GM23338 (cell line): Measurements from ENCODE around the gene PRSS27. TPM values are rescaled to one million over a fixed set of nuclear protein-coding genes. Genes with fewer than 3 reads are reported as not detected.

Experiments used
- ATAC-seq: fragments of 200-7000 bp; cut with Tn5 transposase; 3 replicates; pipeline ENCODE4 v1.9.1; 2020
- DNase-seq: peaks from one replicate; pipeline ENCODE4 v3.0.0-alpha.2; 2015; ENCODE audit warnings: low spot score
- H2AFZ ChIP-seq: fragments of 200-600 bp; sonication (generic); 2 replicates; pipeline ENCODE4 v1.8.0; 2016; ENCODE audit warnings: antibody characterized with exemption, mild to moderate bottlenecking, moderate library complexity
- H3F3A ChIP-seq: fragments of 200-600 bp; sonication (generic); replicated peaks from 2 replicates; pipeline ENCODE4 v1.8.0; 2017; ENCODE audit warnings: antibody characterized with exemption, mixed run types, low read depth
- H3K27ac ChIP-seq: fragments of 200-600 bp; sonication (generic); 2 replicates; pipeline ENCODE4 v1.6.1; 2016; ENCODE audit warnings: low read depth
- H3K27me3 ChIP-seq: fragments of 200-600 bp; sonication (generic); 2 replicates; pipeline ENCODE4 v1.8.0; 2016; ENCODE audit warnings: mild to moderate bottlenecking, mixed run types, moderate library complexity; ENCODE audit not compliant: insufficient read depth
- H3K36me3 ChIP-seq: fragments of 200-600 bp; sonication (generic); 2 replicates; pipeline ENCODE4 v1.8.0; 2016; ENCODE audit warnings: mild to moderate bottlenecking; ENCODE audit not compliant: insufficient read depth
- H3K4me1 ChIP-seq: fragments of 200-600 bp; sonication (generic); 2 replicates; pipeline ENCODE4 v1.8.0; 2016; ENCODE audit warnings: mild to moderate bottlenecking, moderate library complexity; ENCODE audit not compliant: insufficient read depth
- H3K4me2 ChIP-seq: fragments of 200-600 bp; sonication (generic); 2 replicates; pipeline ENCODE4 v1.7.1; 2017; ENCODE audit warnings: mixed run types
- H3K4me3 ChIP-seq: fragments of 200-600 bp; sonication (generic); 2 replicates; pipeline ENCODE4 v1.6.1; 2016; ENCODE audit warnings: mixed run types
- H3K79me2 ChIP-seq: fragments of 200-600 bp; sonication (generic); replicated peaks from 2 replicates; pipeline ENCODE4 v1.8.0; 2017; ENCODE audit warnings: mild to moderate bottlenecking; ENCODE audit not compliant: insufficient read depth
- H3K9me2 ChIP-seq: fragments of 200-600 bp; sonication (generic); 2 replicates; pipeline ENCODE4 v1.8.0; 2017; ENCODE audit not compliant: insufficient read depth
- H4K20me1 ChIP-seq: fragments of 200-600 bp; sonication (generic); replicated peaks from 2 replicates; pipeline ENCODE4 v1.8.0; 2017; ENCODE audit warnings: mild to moderate bottlenecking; ENCODE audit not compliant: insufficient read depth
- H3K27ac Mint-ChIP-seq: 2 replicates; pipeline ENCODE4 v1.8.0; 2020; ENCODE audit warnings: inconsistent platforms, mild to moderate bottlenecking, moderate library complexity, mixed read lengths
- H3K27me3 Mint-ChIP-seq: 3 replicates; pipeline ENCODE4 v1.8.0; 2022; ENCODE audit warnings: low read depth, mild to moderate bottlenecking, moderate library complexity, mixed read lengths, inconsistent platforms; ENCODE audit not compliant: insufficient read depth, poor library complexity
- H3K36me3 Mint-ChIP-seq: 3 replicates; pipeline ENCODE4 v1.8.0; 2021; ENCODE audit warnings: low read depth, mild to moderate bottlenecking, inconsistent platforms, moderate library complexity, mixed read lengths
- H3K4me1 Mint-ChIP-seq: 3 replicates; pipeline ENCODE4 v1.8.0; 2020; ENCODE audit warnings: mild to moderate bottlenecking, inconsistent platforms, mixed read lengths
- H3K4me3 Mint-ChIP-seq: 3 replicates; pipeline ENCODE4 v1.8.0; 2021; ENCODE audit warnings: moderate library complexity, mild to moderate bottlenecking, inconsistent platforms, mixed read lengths
- H3K9me3 Mint-ChIP-seq: 3 replicates; pipeline ENCODE4 v1.8.0; 2020; ENCODE audit warnings: moderate library complexity, mild to moderate bottlenecking, inconsistent platforms, mixed read lengths
- CREB1 ChIP-seq: fragments of 250-450 bp; sonication (Bioruptor Pico); IDR thresholded peaks from 2 replicates; pipeline ENCODE4 v1.5.0; 2020; ENCODE audit warnings: low read depth, mild to moderate bottlenecking, moderate library complexity
- CTCF ChIP-seq, 2 experiments: fragments of 200-600 bp in 1 of 2; sonication (generic) in 1 of 2; conservative IDR thresholded peaks; 2 replicates each; pipeline versions ENCODE4 v1.5.1 to v1.6.1; 2016 to 2017; ENCODE audit warnings: antibody characterized with exemption in 2 of 2, low read depth in 2 of 2, mild to moderate bottlenecking in 2 of 2, moderate library complexity in 1 of 2
- EZH2phosphoT487 ChIP-seq: fragments of 200-600 bp; sonication (generic); IDR thresholded peaks from one replicate; pipeline ENCODE4 v1.8.1; 2018; ENCODE audit warnings: antibody characterized with exemption; ENCODE audit not compliant: unreplicated experiment
- NANOG ChIP-seq: IDR thresholded peaks from 2 replicates; pipeline ENCODE4 v1.6.1; 2016; ENCODE audit warnings: antibody characterized with exemption, borderline replicate concordance
- STAT1 ChIP-seq: IDR thresholded peaks from one replicate; pipeline ENCODE4 v1.6.1; 2016; ENCODE audit warnings: antibody characterized with exemption; ENCODE audit not compliant: unreplicated experiment
- ZNF114 ChIP-seq: fragments of 250-450 bp; sonication (Bioruptor Pico); IDR thresholded peaks from 2 replicates; pipeline ENCODE4 v1.5.0; 2020; ENCODE audit warnings: mild to moderate bottlenecking, moderate library complexity
- polyA plus RNA-seq: library from polyadenylated mRNA; unstranded; fragments of >200 nt; fragmentation: Nextera tagmentation; extraction: Ambion mirVana; gene quantifications from 2 replicates; pipeline ENCODE4 v1.2.1, GENCODE V29; 2016
- total RNA-seq: library from RNA; depleted of rRNA; stranded (reverse); fragments of >200 nt; shearing (Covaris generic); gene quantifications from 2 replicates; pipeline ENCODE4 v1.2.3, GENCODE V29; 2014
- TF ChIP-seq, protein P1 (sequence below): fragments of 250-450 bp; sonication (Bioruptor Pico); IDR thresholded peaks from 2 replicates; pipeline ENCODE4 v1.5.0; 2020; ENCODE audit warnings: mild to moderate bottlenecking, moderate library complexity
- TF ChIP-seq, protein P2 (sequence below): IDR thresholded peaks from one replicate; pipeline ENCODE4 v1.6.1; 2018; ENCODE audit warnings: antibody characterized with exemption; ENCODE audit not compliant: unreplicated experiment

Gene PRSS27
- total and polyA plus RNA-seq, 2 experiments from 2014 or later = 0.73 to 1.6 TPM

DNA sequence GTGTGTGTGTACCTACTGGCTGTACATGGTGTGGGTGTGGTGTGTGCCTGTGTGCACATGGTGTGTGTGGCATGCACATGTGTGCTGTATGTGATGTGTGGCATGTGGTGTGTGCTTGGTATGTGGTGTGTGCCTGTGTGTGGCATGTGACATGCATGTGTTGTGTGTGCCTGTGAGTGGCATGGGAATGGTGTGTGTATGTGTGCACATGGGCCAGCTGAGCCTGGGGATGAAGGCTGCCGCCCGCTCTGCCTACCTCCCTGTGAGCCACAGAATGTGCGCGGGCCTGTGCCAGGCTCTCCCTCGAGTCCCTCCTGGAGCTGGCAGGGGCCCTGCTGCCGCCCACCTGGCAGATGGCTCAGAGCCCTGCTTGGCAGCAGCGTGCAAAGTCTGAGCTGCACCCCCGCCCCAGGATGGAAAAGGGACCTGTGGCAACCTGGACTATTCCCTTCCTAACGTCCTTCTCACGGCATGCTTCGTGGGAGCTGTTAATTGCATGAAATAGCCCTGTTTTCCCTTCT is 9.3 kb downstream of the PRSS27 start (continued):
- TF ChIP-seq, protein P1, sequence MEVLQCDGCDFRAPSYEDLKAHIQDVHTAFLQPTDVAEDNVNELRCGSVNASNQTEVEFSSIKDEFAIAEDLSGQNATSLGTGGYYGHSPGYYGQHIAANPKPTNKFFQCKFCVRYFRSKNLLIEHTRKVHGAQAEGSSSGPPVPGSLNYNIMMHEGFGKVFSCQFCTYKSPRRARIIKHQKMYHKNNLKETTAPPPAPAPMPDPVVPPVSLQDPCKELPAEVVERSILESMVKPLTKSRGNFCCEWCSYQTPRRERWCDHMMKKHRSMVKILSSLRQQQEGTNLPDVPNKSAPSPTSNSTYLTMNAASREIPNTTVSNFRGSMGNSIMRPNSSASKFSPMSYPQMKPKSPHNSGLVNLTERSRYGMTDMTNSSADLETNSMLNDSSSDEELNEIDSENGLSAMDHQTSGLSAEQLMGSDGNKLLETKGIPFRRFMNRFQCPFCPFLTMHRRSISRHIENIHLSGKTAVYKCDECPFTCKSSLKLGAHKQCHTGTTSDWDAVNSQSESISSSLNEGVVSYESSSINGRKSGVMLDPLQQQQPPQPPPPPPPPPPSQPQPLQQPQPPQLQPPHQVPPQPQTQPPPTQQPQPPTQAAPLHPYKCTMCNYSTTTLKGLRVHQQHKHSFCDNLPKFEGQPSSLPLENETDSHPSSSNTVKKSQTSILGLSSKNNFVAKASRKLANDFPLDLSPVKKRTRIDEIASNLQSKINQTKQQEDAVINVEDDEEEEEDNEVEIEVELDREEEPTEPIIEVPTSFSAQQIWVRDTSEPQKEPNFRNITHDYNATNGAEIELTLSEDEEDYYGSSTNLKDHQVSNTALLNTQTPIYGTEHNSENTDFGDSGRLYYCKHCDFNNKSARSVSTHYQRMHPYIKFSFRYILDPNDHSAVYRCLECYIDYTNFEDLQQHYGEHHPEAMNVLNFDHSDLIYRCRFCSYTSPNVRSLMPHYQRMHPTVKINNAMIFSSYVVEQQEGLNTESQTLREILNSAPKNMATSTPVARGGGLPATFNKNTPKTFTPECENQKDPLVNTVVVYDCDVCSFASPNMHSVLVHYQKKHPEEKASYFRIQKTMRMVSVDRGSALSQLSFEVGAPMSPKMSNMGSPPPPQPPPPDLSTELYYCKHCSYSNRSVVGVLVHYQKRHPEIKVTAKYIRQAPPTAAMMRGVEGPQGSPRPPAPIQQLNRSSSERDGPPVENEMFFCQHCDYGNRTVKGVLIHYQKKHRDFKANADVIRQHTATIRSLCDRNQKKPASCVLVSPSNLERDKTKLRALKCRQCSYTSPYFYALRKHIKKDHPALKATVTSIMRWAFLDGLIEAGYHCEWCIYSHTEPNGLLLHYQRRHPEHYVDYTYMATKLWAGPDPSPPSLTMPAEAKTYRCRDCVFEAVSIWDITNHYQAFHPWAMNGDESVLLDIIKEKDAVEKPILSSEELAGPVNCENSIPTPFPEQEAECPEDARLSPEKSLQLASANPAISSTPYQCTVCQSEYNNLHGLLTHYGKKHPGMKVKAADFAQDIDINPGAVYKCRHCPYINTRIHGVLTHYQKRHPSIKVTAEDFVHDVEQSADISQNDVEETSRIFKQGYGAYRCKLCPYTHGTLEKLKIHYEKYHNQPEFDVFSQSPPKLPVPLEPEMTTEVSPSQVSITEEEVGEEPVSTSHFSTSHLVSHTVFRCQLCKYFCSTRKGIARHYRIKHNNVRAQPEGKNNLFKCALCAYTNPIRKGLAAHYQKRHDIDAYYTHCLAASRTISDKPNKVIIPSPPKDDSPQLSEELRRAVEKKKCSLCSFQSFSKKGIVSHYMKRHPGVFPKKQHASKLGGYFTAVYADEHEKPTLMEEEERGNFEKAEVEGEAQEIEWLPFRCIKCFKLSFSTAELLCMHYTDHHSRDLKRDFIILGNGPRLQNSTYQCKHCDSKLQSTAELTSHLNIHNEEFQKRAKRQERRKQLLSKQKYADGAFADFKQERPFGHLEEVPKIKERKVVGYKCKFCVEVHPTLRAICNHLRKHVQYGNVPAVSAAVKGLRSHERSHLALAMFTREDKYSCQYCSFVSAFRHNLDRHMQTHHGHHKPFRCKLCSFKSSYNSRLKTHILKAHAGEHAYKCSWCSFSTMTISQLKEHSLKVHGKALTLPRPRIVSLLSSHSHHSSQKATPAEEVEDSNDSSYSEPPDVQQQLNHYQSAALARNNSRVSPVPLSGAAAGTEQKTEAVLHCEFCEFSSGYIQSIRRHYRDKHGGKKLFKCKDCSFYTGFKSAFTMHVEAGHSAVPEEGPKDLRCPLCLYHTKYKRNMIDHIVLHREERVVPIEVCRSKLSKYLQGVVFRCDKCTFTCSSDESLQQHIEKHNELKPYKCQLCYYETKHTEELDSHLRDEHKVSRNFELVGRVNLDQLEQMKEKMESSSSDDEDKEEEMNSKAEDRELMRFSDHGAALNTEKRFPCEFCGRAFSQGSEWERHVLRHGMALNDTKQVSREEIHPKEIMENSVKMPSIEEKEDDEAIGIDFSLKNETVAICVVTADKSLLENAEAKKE (CRISPR knock-in tag) = no peak
- TF ChIP-seq EZH2phosphoT487 (no peak), CREB1 (CRISPR knock-in tag) (no peak)

- no peak overlapping the region for H3K4me2 ChIP-seq
- H3K27ac ChIP-seq = no peak overlapping the region
- no peaks in the 10 kb centered on the region for H3K79me2 ChIP-seq
- 0 out of 2 replicates have a peak, but pooled peaks cover 5% of the 10 kb centered on the region for H3K36me3 ChIP-seq
- H3K27me3 ChIP-seq = no peaks in the 10 kb centered on the region
- H3K9me2 ChIP-seq = no peaks in the 10 kb centered on the region
- peaks cover 15% of the 10 kb centered on the region for H3K27me3 Mint-ChIP-seq
- no peaks in the 10 kb centered on the region for H3K4me1 ChIP-seq
- peaks cover 4% of the 10 kb centered on the region; the same call in 2 of the 3 replicates for H3K4me1 Mint-ChIP-seq
- no peak overlapping the region for H3K4me3 Mint-ChIP-seq
- H3K9me3 Mint-ChIP-seq = no peaks in the 10 kb centered on the region
- no peaks in the 10 kb centered on the region; the same call in 1 of the 2 replicates for H4K20me1 ChIP-seq
- no peaks in the 10 kb centered on the region; the same call in 1 of the 2 replicates for H3F3A ChIP-seq
- TF ChIP-seq NANOG = no peak
- no peak for TF ChIP-seq STAT1
- no peak for TF ChIP-seq CREB1 (CRISPR knock-in tag)
- TF ChIP-seq CTCF (conservative IDR thresholded peaks at IDR 0.05; ENCODE audit: low read depth in 2 of 2) = no peak
- TF ChIP-seq, protein P2, sequence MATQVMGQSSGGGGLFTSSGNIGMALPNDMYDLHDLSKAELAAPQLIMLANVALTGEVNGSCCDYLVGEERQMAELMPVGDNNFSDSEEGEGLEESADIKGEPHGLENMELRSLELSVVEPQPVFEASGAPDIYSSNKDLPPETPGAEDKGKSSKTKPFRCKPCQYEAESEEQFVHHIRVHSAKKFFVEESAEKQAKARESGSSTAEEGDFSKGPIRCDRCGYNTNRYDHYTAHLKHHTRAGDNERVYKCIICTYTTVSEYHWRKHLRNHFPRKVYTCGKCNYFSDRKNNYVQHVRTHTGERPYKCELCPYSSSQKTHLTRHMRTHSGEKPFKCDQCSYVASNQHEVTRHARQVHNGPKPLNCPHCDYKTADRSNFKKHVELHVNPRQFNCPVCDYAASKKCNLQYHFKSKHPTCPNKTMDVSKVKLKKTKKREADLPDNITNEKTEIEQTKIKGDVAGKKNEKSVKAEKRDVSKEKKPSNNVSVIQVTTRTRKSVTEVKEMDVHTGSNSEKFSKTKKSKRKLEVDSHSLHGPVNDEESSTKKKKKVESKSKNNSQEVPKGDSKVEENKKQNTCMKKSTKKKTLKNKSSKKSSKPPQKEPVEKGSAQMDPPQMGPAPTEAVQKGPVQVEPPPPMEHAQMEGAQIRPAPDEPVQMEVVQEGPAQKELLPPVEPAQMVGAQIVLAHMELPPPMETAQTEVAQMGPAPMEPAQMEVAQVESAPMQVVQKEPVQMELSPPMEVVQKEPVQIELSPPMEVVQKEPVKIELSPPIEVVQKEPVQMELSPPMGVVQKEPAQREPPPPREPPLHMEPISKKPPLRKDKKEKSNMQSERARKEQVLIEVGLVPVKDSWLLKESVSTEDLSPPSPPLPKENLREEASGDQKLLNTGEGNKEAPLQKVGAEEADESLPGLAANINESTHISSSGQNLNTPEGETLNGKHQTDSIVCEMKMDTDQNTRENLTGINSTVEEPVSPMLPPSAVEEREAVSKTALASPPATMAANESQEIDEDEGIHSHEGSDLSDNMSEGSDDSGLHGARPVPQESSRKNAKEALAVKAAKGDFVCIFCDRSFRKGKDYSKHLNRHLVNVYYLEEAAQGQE = no peak
- TF ChIP-seq ZNF114 = no peak
- no peak for TF ChIP-seq EZH2phosphoT487
- H2AFZ ChIP-seq = no peak overlapping the region
- H3K4me3 ChIP-seq = no peak overlapping the region
- peaks cover 12% of the 10 kb centered on the region for H3K36me3 Mint-ChIP-seq
- peak overlapping the region; percentile 5; the same call in 1 of the 2 replicates for H3K27ac Mint-ChIP-seq
- no peak for ATAC-seq
- DNase-seq = no peak
Observed at GRCh38 chr16:2710021-2710710, 9.9 kb downstream of the PRSS27 start.
